SU-DHL-6 (cell line): ENCODE results near the gene ZNF701.

Source experiments
- H2AFZ ChIP-seq: fragments of 200-600 bp; sonication (generic); 2 replicates; pipeline ENCODE4 v1.6.1; 2014; ENCODE audit warnings: low read depth, mild to moderate bottlenecking, moderate library complexity, mixed read lengths, antibody characterized with exemption, low read length; ENCODE audit not compliant: severe bottlenecking
- H3F3A ChIP-seq: fragments of 200-600 bp; shearing (Covaris generic); 2 replicates; pipeline ENCODE4 v1.6.0; 2016; ENCODE audit warnings: antibody characterized with exemption, mild to moderate bottlenecking; ENCODE audit not compliant: insufficient read depth
- H3K27ac ChIP-seq: fragments of 200-600 bp; sonication (generic); 2 replicates; pipeline ENCODE4 v1.5.1; 2016; ENCODE audit warnings: low read depth, mild to moderate bottlenecking, low read length, moderate library complexity, mixed read lengths
- H3K27me3 ChIP-seq: fragments of 200-600 bp; sonication (generic), shearing (Covaris generic); 2 replicates; pipeline ENCODE4 v1.6.0; 2014; ENCODE audit warnings: mild to moderate bottlenecking, low read length
- H3K36me3 ChIP-seq: fragments of 200-600 bp; sonication (generic); 2 replicates; pipeline ENCODE4 v1.6.1; 2014; ENCODE audit warnings: mild to moderate bottlenecking, low read length, mixed read lengths
- H3K4me2 ChIP-seq: fragments of 300-600, 200-600 bp; shearing (Covaris generic), sonication (generic); 2 replicates; pipeline ENCODE4 v1.6.0; 2014; ENCODE audit warnings: low read length, low read depth, mild to moderate bottlenecking; ENCODE audit not compliant: poor library complexity, severe bottlenecking
- H3K4me3 ChIP-seq: fragments of 200-600 bp; sonication (generic); 2 replicates; pipeline ENCODE4 v1.5.1; 2014; ENCODE audit warnings: antibody characterized with exemption, low read length, mild to moderate bottlenecking, mixed read lengths; ENCODE audit not compliant: insufficient read depth, poor library complexity, severe bottlenecking
- H3K79me2 ChIP-seq: fragments of 200-600 bp; sonication (generic); 2 replicates; pipeline ENCODE4 v1.6.1; 2014; ENCODE audit warnings: mild to moderate bottlenecking, low read length, moderate library complexity; ENCODE audit not compliant: insufficient read depth
- H3K9ac ChIP-seq: fragments of 200-600 bp; sonication (generic); 2 replicates; pipeline ENCODE4 v1.7.0; 2014; ENCODE audit warnings: mild to moderate bottlenecking, low read length
- H3K9me2 ChIP-seq: fragments of 200-600 bp; sonication (generic); replicated peaks from 2 replicates; pipeline ENCODE4 v1.6.1; 2014; ENCODE audit warnings: low read length; ENCODE audit not compliant: insufficient read depth
- H3K9me3 ChIP-seq: fragments of 200-600 bp; sonication (generic); 2 replicates; pipeline ENCODE4 v1.6.1; 2014; ENCODE audit warnings: low read length, mixed read lengths; ENCODE audit not compliant: insufficient read depth
- H4K20me1 ChIP-seq: fragments of 200-600 bp; sonication (generic); 2 replicates; pipeline ENCODE4 v1.6.1; 2014; ENCODE audit warnings: low read depth, mild to moderate bottlenecking, antibody characterized with exemption, low read length, moderate library complexity, mixed read lengths
- EZH2phosphoT487 ChIP-seq: fragments of 200-600 bp; sonication (generic), shearing (Covaris generic); conservative IDR thresholded peaks from 2 replicates; pipeline ENCODE4 v1.6.1; 2018; ENCODE audit warnings: mild to moderate bottlenecking, antibody characterized with exemption, low read length, moderate library complexity, mixed read lengths
- TF ChIP-seq, protein P1 (sequence below): fragments of 200-600 bp; sonication (generic); IDR thresholded peaks from one replicate; pipeline ENCODE4 v1.5.1; 2017; ENCODE audit warnings: antibody characterized with exemption, mild to moderate bottlenecking, low read length, moderate library complexity; ENCODE audit not compliant: insufficient read depth, poor library complexity, severe bottlenecking

ZNF701 gene

DNA sequence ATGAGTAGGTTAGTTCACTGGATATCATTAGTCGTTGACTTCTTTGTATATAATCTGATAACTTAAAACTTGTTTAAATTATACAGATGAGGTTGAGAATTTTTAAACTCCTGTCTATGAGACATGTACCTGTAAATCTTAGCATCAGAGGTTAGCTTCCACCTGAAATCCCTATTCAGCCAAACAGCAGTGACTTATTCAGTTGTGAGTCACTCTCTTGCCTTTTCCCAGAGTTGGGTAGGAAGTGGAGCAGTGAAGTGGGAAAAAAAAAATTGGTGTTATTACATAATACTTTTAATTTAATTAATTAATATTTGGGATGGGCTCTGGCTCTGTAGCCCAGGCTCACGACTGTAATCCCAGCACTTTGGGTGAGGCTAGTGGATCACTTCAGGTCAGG, 32.9 kb downstream of the ZNF701 start:
- no peaks in the 10 kb centered on the region for H3K9me3 ChIP-seq
- no peak overlapping the region for H3K27ac ChIP-seq
- peaks cover 17% of the 10 kb centered on the region; the same call in 1 of the 2 replicates for H3F3A ChIP-seq
- no peak for TF ChIP-seq EZH2phosphoT487
- TF ChIP-seq, protein P1, sequence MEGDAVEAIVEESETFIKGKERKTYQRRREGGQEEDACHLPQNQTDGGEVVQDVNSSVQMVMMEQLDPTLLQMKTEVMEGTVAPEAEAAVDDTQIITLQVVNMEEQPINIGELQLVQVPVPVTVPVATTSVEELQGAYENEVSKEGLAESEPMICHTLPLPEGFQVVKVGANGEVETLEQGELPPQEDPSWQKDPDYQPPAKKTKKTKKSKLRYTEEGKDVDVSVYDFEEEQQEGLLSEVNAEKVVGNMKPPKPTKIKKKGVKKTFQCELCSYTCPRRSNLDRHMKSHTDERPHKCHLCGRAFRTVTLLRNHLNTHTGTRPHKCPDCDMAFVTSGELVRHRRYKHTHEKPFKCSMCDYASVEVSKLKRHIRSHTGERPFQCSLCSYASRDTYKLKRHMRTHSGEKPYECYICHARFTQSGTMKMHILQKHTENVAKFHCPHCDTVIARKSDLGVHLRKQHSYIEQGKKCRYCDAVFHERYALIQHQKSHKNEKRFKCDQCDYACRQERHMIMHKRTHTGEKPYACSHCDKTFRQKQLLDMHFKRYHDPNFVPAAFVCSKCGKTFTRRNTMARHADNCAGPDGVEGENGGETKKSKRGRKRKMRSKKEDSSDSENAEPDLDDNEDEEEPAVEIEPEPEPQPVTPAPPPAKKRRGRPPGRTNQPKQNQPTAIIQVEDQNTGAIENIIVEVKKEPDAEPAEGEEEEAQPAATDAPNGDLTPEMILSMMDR, result no peak
- no peaks in the 10 kb centered on the region for H3K9me2 ChIP-seq
- peaks cover 62% of the 10 kb centered on the region for H3K79me2 ChIP-seq
- H3K4me3 ChIP-seq, result no peak overlapping the region
- H3K9ac ChIP-seq, result no peak overlapping the region
- H3K36me3 ChIP-seq, result no peaks in the 10 kb centered on the region
- H3K27me3 ChIP-seq, result no peaks in the 10 kb centered on the region
- H2AFZ ChIP-seq, result no peak overlapping the region
- no peak overlapping the region for H3K4me2 ChIP-seq
- no peaks in the 10 kb centered on the region for H4K20me1 ChIP-seq

DNA sequence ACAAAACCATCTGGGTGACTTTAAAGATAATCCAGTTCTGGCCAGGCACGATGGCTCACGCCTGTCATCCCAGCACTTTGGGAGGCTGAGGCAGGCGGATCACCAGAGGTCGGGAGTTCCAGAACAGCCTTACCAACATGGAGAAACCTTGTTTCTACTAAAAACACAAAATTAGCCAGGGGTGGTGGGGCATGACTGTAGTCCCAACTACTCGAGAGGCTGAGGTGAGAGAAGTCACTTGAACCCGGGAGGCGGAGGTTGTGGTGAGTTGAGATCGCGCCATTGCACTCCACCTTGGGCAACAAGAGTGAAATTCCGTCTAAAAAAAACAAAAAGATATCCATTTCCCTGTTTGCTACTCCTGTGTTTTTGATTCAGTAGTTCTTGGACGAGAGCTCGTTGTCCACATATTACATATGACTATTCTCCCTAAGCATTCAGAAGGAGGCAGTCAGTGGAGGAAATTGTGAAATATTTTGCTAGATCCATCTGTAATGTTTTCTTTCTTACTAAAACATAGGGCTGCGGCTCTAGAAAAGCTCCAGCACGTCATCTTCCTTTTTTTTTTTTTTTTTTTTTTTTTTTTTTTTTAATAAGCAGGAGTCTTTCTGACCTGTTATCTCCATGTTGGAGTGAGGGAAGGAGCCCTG, 33.6 kb downstream of the ZNF701 start:
- no peak for TF ChIP-seq EZH2phosphoT487
- Histone ChIP-seq H3K4me2 (no peak overlapping the region), H3K27ac (no peak overlapping the region), H3F3A (peaks cover 16% of the 10 kb centered on the region; the same call in 1 of the 2 replicates), H3K79me2 (peaks cover 65% of the 10 kb centered on the region), H2AFZ (no peak overlapping the region), H3K27me3 (no peaks in the 10 kb centered on the region), H3K9ac (no peak overlapping the region), H3K9me3 (no peaks in the 10 kb centered on the region), H3K9me2 (no peaks in the 10 kb centered on the region), H3K4me3 (no peak overlapping the region), H3K36me3 (no peaks in the 10 kb centered on the region), H4K20me1 (no peaks in the 10 kb centered on the region)

DNA sequence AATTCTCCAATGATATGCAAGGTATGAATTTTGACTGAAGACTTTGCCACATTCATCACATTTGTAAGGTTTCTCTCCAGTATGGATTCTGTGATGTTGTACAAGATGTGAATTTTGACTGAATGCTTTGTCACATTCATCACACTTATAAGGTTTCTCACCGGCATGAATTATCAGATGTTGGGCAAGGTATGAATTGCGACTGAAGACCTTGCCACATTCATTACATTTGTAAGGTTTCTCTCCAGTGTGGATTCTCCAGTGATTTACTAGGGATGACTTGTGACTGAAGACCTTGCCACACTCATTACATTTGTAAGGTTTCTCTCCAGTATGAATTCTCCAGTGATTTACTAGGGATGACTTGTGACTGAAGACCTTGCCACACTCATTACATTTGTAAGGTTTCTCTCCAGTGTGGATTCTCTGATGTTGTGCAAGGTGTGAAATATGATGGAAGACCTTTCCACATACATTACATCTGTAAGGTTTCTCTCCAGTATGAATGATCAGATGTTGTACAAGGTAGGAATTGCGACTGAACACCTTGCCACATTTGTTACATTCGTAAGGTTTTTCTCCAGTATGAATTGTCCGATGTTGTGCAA, 43.3 kb downstream of the ZNF701 start:
- Histone ChIP-seq H2AFZ (no peak overlapping the region), H3K36me3 (peaks cover 42% of the 10 kb centered on the region), H3K4me3 (no peak overlapping the region), H3F3A (0 out of 2 replicates have a peak, but pooled peaks cover 4% of the 10 kb centered on the region), H3K27me3 (no peaks in the 10 kb centered on the region), H3K27ac (no peak overlapping the region), H3K4me2 (no peak overlapping the region), H3K9me3 (peaks cover 10% of the 10 kb centered on the region; the same call in 1 of the 2 replicates), H3K79me2 (peaks cover 58% of the 10 kb centered on the region), H3K9me2 (no peaks in the 10 kb centered on the region), H4K20me1 (no peaks in the 10 kb centered on the region), H3K9ac (no peak overlapping the region)
- TF ChIP-seq, protein P1, result no peak
- no peak for TF ChIP-seq EZH2phosphoT487

DNA sequence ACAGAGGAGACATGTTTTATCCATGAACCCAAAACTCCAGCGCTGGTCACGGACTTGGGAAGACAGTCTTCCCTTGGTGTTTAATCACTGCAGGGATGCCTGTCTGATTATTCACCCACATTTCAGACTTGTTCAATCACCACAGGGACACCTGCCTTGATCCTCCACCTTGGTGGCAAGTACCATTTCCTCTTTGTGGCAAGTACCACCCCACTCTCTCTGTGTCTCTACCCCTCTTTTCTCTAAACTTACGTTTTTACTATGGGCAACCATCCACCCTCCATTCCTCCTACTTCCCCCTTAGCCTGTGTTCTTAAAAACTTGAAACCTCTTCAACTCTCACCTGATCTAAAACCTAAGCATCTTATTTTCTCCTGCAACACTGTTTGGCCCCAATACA, 51.3 kb downstream of the ZNF701 start:
- Histone ChIP-seq H3K79me2 (0 out of 2 replicates have a peak, but pooled peaks cover 26% of the 10 kb centered on the region), H4K20me1 (no peaks in the 10 kb centered on the region), H3K27me3 (no peaks in the 10 kb centered on the region), H3K9me2 (no peaks in the 10 kb centered on the region), H3K36me3 (0 out of 2 replicates have a peak, but pooled peaks cover 2% of the 10 kb centered on the region), H3K4me3 (no peak overlapping the region), H3K9ac (no peak overlapping the region), H3K4me2 (no peak overlapping the region), H2AFZ (no peak overlapping the region), H3F3A (no peaks in the 10 kb centered on the region), H3K27ac (no peak overlapping the region), H3K9me3 (no peaks in the 10 kb centered on the region)
- TF ChIP-seq EZH2phosphoT487, result no peak
- TF ChIP-seq, protein P1, result no peak
